Adrenal gland (tissue), 5 donors: ENCODE data around the gene ZNF277.

ENCODE experiments used
- CTCF ChIP-seq, 6 experiments: fragments of 450-650 bp in 4 of 6; fragments of 200-600 bp in 2 of 6; sonication (generic) in 1 of 6; IDR thresholded peaks; 1 replicate in 5 of 6; 2 replicates in 1 of 6; pipeline versions ENCODE4 v1.5.1 to v1.8.0; 2016 to 2021; ENCODE audit warnings: antibody characterized with exemption in 6 of 6, mild to moderate bottlenecking in 2 of 6, moderate library complexity in 1 of 6
- POLR2A ChIP-seq, 2 donors: fragments of 450-650 bp; IDR thresholded peaks; one replicate each; pipeline ENCODE4 v1.6.1; 2017; ENCODE audit warnings: antibody characterized with exemption in 2 of 2, mild to moderate bottlenecking in 2 of 2, moderate library complexity in 1 of 2
- donor health status: DM: no; HTN: no; CAD: no.

- TF ChIP-seq CTCF (IDR thresholded peaks at IDR 0.05) (peak in 1 of 6 experiments; percentile 4), POLR2A (IDR thresholded peaks at IDR 0.05) (no peak)
These were observed 177.3 kb downstream of the ZNF277 start for GRCh38 chr7:112383671-112384417.
